ENCODE results near the gene TEAD1. TPM values are rescaled to one million over a fixed set of nuclear protein-coding genes. Genes with fewer than 3 reads are reported as not detected.

TEAD1 gene
- total and polyA plus RNA-seq, 9 of the 15 experiments (the other 6 are each of a cell fraction or from before 2014, with no cell fraction given): 1.7 to 17.7 (median 10.8) TPM

DNA sequence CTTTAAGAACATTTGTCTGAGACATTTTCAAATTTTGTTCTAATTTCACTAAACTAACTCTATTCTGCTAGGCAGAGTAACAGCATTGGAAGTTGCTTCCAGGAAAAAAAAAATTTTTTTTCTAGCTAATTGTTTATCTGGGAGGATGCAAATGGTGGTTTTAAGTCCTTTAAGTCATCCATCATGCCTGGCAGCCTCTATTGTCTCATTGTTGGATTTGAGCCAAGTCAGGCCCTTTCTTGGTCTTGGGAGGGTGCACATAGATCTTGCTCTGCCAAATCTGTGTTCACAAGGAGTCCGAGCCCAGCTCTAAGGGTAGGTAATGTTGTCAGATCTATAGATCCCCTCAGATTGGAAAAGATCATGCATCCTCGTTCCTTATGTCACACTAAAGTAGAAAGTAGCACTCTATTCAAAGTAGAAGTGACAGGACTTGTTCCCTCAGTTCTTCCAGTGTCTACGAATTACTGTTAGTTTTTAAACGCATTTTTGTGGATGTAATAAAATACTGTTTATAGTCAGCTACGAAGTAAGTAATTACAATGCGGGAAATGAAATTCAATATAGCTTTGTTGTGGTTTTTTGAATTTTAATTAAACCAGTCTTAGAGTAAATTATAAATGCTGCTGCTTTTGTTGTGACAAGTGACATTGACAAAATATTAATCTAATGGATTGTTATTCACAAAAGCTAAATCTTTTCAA, 168.9 kb downstream of the TEAD1 start (continued):
- TF ChIP-seq, protein P1, sequence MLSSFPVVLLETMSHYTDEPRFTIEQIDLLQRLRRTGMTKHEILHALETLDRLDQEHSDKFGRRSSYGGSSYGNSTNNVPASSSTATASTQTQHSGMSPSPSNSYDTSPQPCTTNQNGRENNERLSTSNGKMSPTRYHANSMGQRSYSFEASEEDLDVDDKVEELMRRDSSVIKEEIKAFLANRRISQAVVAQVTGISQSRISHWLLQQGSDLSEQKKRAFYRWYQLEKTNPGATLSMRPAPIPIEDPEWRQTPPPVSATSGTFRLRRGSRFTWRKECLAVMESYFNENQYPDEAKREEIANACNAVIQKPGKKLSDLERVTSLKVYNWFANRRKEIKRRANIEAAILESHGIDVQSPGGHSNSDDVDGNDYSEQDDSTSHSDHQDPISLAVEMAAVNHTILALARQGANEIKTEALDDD (IDR thresholded peaks at IDR 0.05): peak; percentile 35; the same call in 1 of the 2 replicates
- TF ChIP-seq FOXP1 (CRISPR knock-in tag; IDR thresholded peaks at IDR 0.05): no peak
- no peak for TF ChIP-seq SREBF1 (IDR thresholded peaks at IDR 0.05; ENCODE audit: borderline replicate concordance, low read depth, low read length)
- TF ChIP-seq DPF2 (IDR thresholded peaks at IDR 0.05): peak; percentile 80
- TF ChIP-seq NFE2 (IDR thresholded peaks at IDR 0.05; ENCODE audit: low read depth): no peak
- no peak for TF ChIP-seq NCOA6 (IDR thresholded peaks at IDR 0.05)
- TF ChIP-seq SMARCA4 (IDR thresholded peaks at IDR 0.05): peak; percentile 74
- TF ChIP-seq, protein P2, sequence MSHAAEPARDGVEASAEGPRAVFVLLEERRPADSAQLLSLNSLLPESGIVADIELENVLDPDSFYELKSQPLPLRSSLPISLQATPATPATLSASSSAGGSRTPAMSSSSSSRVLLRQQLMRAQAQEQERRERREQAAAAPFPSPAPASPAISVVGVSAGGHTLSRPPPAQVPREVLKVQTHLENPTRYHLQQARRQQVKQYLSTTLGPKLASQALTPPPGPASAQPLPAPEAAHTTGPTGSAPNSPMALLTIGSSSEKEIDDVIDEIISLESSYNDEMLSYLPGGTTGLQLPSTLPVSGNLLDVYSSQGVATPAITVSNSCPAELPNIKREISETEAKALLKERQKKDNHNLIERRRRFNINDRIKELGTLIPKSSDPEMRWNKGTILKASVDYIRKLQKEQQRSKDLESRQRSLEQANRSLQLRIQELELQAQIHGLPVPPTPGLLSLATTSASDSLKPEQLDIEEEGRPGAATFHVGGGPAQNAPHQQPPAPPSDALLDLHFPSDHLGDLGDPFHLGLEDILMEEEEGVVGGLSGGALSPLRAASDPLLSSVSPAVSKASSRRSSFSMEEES (CRISPR knock-in tag; IDR thresholded peaks at IDR 0.05): no peak
- peak; percentile 68; the same call in 1 of the 2 replicates for TF ChIP-seq CTBP1 (IDR thresholded peaks at IDR 0.05; ENCODE audit: borderline replicate concordance)
- TF ChIP-seq ZBTB8A (IDR thresholded peaks at IDR 0.05; ENCODE audit: partially characterized antibody): no peak
- no peak for TF ChIP-seq NFXL1 (CRISPR knock-in tag; IDR thresholded peaks at IDR 0.05)
- peak; percentile 78 for TF ChIP-seq HDAC2 (IDR thresholded peaks at IDR 0.05)
- TF ChIP-seq MCM7 (IDR thresholded peaks at IDR 0.05): no peak
- no peak for TF ChIP-seq RBM34 (IDR thresholded peaks at IDR 0.05; ENCODE audit: borderline replicate concordance, insufficient read depth, low read length)
- peak; percentile 69 for TF ChIP-seq POLR2AphosphoS5 (IDR thresholded peaks at IDR 0.05; ENCODE audit: control insufficient read depth, insufficient read depth, low read depth, low read length)
- TF ChIP-seq ZNF140 (CRISPR knock-in tag; IDR thresholded peaks at IDR 0.05): no peak
- no peak for TF ChIP-seq ZNF277 (CRISPR knock-in tag; IDR thresholded peaks at IDR 0.05; ENCODE audit: borderline replicate concordance)
- TF ChIP-seq, protein P3, sequence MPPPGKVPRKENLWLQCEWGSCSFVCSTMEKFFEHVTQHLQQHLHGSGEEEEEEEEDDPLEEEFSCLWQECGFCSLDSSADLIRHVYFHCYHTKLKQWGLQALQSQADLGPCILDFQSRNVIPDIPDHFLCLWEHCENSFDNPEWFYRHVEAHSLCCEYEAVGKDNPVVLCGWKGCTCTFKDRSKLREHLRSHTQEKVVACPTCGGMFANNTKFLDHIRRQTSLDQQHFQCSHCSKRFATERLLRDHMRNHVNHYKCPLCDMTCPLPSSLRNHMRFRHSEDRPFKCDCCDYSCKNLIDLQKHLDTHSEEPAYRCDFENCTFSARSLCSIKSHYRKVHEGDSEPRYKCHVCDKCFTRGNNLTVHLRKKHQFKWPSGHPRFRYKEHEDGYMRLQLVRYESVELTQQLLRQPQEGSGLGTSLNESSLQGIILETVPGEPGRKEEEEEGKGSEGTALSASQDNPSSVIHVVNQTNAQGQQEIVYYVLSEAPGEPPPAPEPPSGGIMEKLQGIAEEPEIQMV (tag; conservative IDR thresholded peaks at IDR 0.05; ENCODE audit: low read depth): no peak
- no peak for TF ChIP-seq WHSC1 (IDR thresholded peaks at IDR 0.05; ENCODE audit: low read length)
- TF ChIP-seq EZH2 (IDR thresholded peaks at IDR 0.05; ENCODE audit: borderline replicate concordance, low read depth, low read length): no peak
- TF ChIP-seq GTF2E2 (tag; IDR thresholded peaks at IDR 0.05): no peak
- TF ChIP-seq FOXM1 (IDR thresholded peaks at IDR 0.05; ENCODE audit: low read depth): peak; percentile 10; the same call in 1 of the 2 replicates
- TF ChIP-seq FOXM1 (CRISPR knock-in tag; IDR thresholded peaks at IDR 0.05; ENCODE audit: low read depth): no peak
- TF ChIP-seq DDX20 (tag; IDR thresholded peaks at IDR 0.05; ENCODE audit: low read depth): no peak
